K562 (cell line): ENCODE data around the gene PLCB4. TPM values are rescaled to one million over a fixed set of nuclear protein-coding genes. Genes with fewer than 3 reads are reported as not detected.

Experiments
- ATAC-seq: fragments of 200-7000 bp; cut with Tn5 transposase; 3 replicates; pipeline ENCODE4 v1.9.1; 2020; ENCODE audit warnings: moderate library complexity
- BruUV-seq: library from RNA; stranded (reverse); fragments of 400-500 nt; replicated peaks from 2 replicates; lab custom pipeline; 2021; lab: Mats Ljungman, UMichigan
- CTCF ChIA-PET: fragments of 300-600 bp; formaldehyde crosslinking; extraction: SDS; loops from one replicate; lab custom pipeline; 2021; ENCODE audit warnings: low intra/inter-chr PET ratio; lab: Yijun Ruan, JAX
- POLR2A ChIA-PET: fragments of 300-600, 350-650 bp; sonication (Branson Sonifier 250); formaldehyde crosslinking; extraction: SDS; loops from one replicate; lab custom pipeline; 2021; ENCODE audit warnings: antibody characterized with exemption, inconsistent platforms; lab: Yijun Ruan, JAX
- DNase-seq, 4 experiments: peaks; one replicate each; pipeline versions ENCODE4 v3.0.0 to v3.0.0-alpha.2; 2011 to 2018; ENCODE audit warnings: low spot score in 3 of 4, mixed read lengths in 3 of 4; ENCODE audit errors: extremely low read depth in 1 of 4
- FAIRE-seq: peaks from 2 replicates; lab custom pipeline; 2011; peaks lifted over from hg19 to GRCh38; lab: Jason Lieb, UNC
- H2AFZ ChIP-seq: 2 replicates; pipeline ENCODE4 v1.6.0; 2011; ENCODE audit warnings: low read depth, low read length, control low read depth, inconsistent platforms
- H3K27ac ChIP-seq: fragments of 200-600 bp; 3 replicates; pipeline ENCODE4 v1.8.0; 2011; ENCODE audit warnings: low read depth, mild to moderate bottlenecking, control low read depth, inconsistent platforms, low read length, moderate library complexity, mixed read lengths; ENCODE audit errors: extremely low read depth
- H3K27me3 ChIP-seq, 2 experiments: fragments of 300-600 bp in 1 of 2; 2 replicates in 1 of 2; 3 replicates in 1 of 2; pipeline versions ENCODE4 v1.6.0 to v1.8.0; 2011; ENCODE audit warnings: inconsistent platforms in 2 of 2, low read length in 2 of 2, mild to moderate bottlenecking in 1 of 2, mixed read lengths in 1 of 2, moderate library complexity in 1 of 2; ENCODE audit not compliant: control insufficient read depth in 2 of 2, insufficient read depth in 2 of 2
- H3K36me3 ChIP-seq: fragments of 300-600 bp; 3 replicates; pipeline ENCODE4 v1.8.0; 2011; ENCODE audit warnings: mild to moderate bottlenecking, low read length, inconsistent platforms; ENCODE audit not compliant: control insufficient read depth, insufficient read depth
- H3K4me1 ChIP-seq, 2 experiments: fragments of 200-600 bp in 1 of 2; replicated peaks in 1 of 2; 2 replicates in 1 of 2; 3 replicates in 1 of 2; pipeline versions ENCODE4 v1.5.1 to v1.8.0; 2011; ENCODE audit warnings: inconsistent platforms in 2 of 2, low read length in 2 of 2, mild to moderate bottlenecking in 1 of 2, mixed read lengths in 1 of 2, moderate library complexity in 1 of 2; ENCODE audit not compliant: control insufficient read depth in 2 of 2, insufficient read depth in 2 of 2
- H3K4me2 ChIP-seq: 2 replicates; pipeline ENCODE4 v1.6.1; 2011; ENCODE audit warnings: low read length, control low read depth, inconsistent platforms, mixed read lengths; ENCODE audit not compliant: insufficient read depth
- H3K4me3 ChIP-seq: fragments of 200-600 bp; sonication (generic), shearing (Covaris generic); 2 replicates; pipeline ENCODE4 v1.5.1; 2016; ENCODE audit warnings: control low read depth, inconsistent platforms
- H3K79me2 ChIP-seq: fragments of 200-600 bp; 3 replicates; pipeline ENCODE4 v1.8.0; 2011; ENCODE audit warnings: low read length, inconsistent platforms; ENCODE audit not compliant: control insufficient read depth, insufficient read depth
- H3K9ac ChIP-seq, 2 experiments: 2 replicates each; pipeline versions ENCODE4 v1.6.0 to v1.6.1; 2011; ENCODE audit warnings: low read depth in 2 of 2, low read length in 2 of 2, control low read depth in 1 of 2, inconsistent platforms in 1 of 2, mild to moderate bottlenecking in 1 of 2, mixed read lengths in 1 of 2; ENCODE audit not compliant: insufficient read depth in 1 of 2
- H3K9me1 ChIP-seq: one replicate; pipeline ENCODE4 v1.6.0; 2011; ENCODE audit warnings: inconsistent platforms, mild to moderate bottlenecking, low read length, moderate library complexity; ENCODE audit not compliant: control insufficient read depth, insufficient read depth
- H3K9me3 ChIP-seq: replicated peaks from 2 replicates; pipeline ENCODE4 v1.5.1; 2011; ENCODE audit warnings: low read depth, low read length, inconsistent platforms; ENCODE audit not compliant: control insufficient read depth, insufficient read depth
- H4K20me1 ChIP-seq: replicated peaks from 2 replicates; pipeline ENCODE4 v1.6.1; 2011; ENCODE audit warnings: low read length, inconsistent platforms, mixed read lengths; ENCODE audit not compliant: control insufficient read depth, insufficient read depth
- BHLHE40 ChIP-seq: IDR thresholded peaks from 2 replicates; pipeline ENCODE4 v1.6.1; 2011; ENCODE audit warnings: low read length, improper control_type of control experiment
- CC2D1A ChIP-seq: fragments of 450-650 bp; IDR thresholded peaks from 2 replicates; pipeline ENCODE4 v1.6.1; 2017; ENCODE audit warnings: mild to moderate bottlenecking
- ELF1 ChIP-seq: fragments of 200-800 bp; sonication (Bioruptor generic); IDR thresholded peaks from 2 replicates; pipeline ENCODE4 v1.6.1; 2016; ENCODE audit warnings: missing genetic modification characterization, missing compliant biosample characterization
- ESRRB ChIP-seq: fragments of 250-450 bp; sonication (Bioruptor Pico); IDR thresholded peaks from 2 replicates; pipeline ENCODE4 v1.5.0; 2020; ENCODE audit warnings: mild to moderate bottlenecking, moderate library complexity, borderline replicate concordance
- MXI1 ChIP-seq: IDR thresholded peaks from 2 replicates; pipeline ENCODE4 v1.6.1; 2011; ENCODE audit warnings: low read depth, mild to moderate bottlenecking, improper control_type of control experiment, low read length
- POLR2AphosphoS2 ChIP-seq: IDR thresholded peaks from 2 replicates; pipeline ENCODE4 v1.6.1; 2012; ENCODE audit warnings: low read length, improper control_type of control experiment
- POLR2AphosphoS5 ChIP-seq: IDR thresholded peaks from 2 replicates; pipeline ENCODE4 v1.6.1; 2011; ENCODE audit warnings: mild to moderate bottlenecking, low read depth, low read length, moderate library complexity; ENCODE audit not compliant: control insufficient read depth, insufficient read depth
- SIX5 ChIP-seq, 2 experiments: IDR thresholded peaks; 2 replicates each; pipeline ENCODE4 v1.6.1; 2011; ENCODE audit warnings: low read length in 2 of 2, borderline replicate concordance in 1 of 2, low read depth in 1 of 2, mild to moderate bottlenecking in 1 of 2, moderate library complexity in 1 of 2; ENCODE audit not compliant: insufficient read depth in 1 of 2
- SMC3 ChIP-seq: conservative IDR thresholded peaks from 2 replicates; pipeline ENCODE4 v1.6.1; 2011; ENCODE audit warnings: low read depth, low read length, improper control_type of control experiment; ENCODE audit not compliant: insufficient read depth
- ZBTB43 ChIP-seq: sonication (generic); formaldehyde crosslinking; IDR thresholded peaks from 2 replicates; pipeline ENCODE4 v1.8.0; 2023; ENCODE audit warnings: mild to moderate bottlenecking, missing genetic modification reagents
- ZNF143 ChIP-seq: sonication (generic); formaldehyde crosslinking; IDR thresholded peaks from 2 replicates; pipeline ENCODE4 v1.9.0; 2022; ENCODE audit warnings: mild to moderate bottlenecking, missing genetic modification reagents
- ZNF175 ChIP-seq: fragments of 200-800 bp; sonication (Bioruptor generic); IDR thresholded peaks from 2 replicates; pipeline ENCODE4 v1.6.1; 2016; ENCODE audit warnings: low read depth, mild to moderate bottlenecking, missing genetic modification characterization, missing compliant biosample characterization
- ZNF253 ChIP-seq: fragments of 250-450 bp; sonication (Bioruptor Pico); conservative IDR thresholded peaks from 2 replicates; pipeline ENCODE4 v1.6.1; 2021; ENCODE audit warnings: mild to moderate bottlenecking
- ZNF561 ChIP-seq: fragments of 450-650 bp; formaldehyde crosslinking; conservative IDR thresholded peaks from 2 replicates; pipeline ENCODE4 v1.4.0; 2020; ENCODE audit warnings: mild to moderate bottlenecking, moderate library complexity
- ZNF609 ChIP-seq: sonication (generic); formaldehyde crosslinking; IDR thresholded peaks from 2 replicates; pipeline ENCODE4 v1.8.1; 2023; ENCODE audit warnings: missing genetic modification reagents, mild to moderate bottlenecking, borderline replicate concordance
- ZNF639 ChIP-seq, 2 experiments: fragments of 200-800 bp in 1 of 2; sonication (Bioruptor generic) in 1 of 2; sonication (generic) in 1 of 2; formaldehyde crosslinking in 1 of 2; IDR thresholded peaks in 1 of 2; conservative IDR thresholded peaks in 1 of 2; 2 replicates each; pipeline versions ENCODE4 v1.5.0 to v1.6.1; 2016 to 2020; ENCODE audit warnings: missing compliant biosample characterization in 1 of 2, missing genetic modification characterization in 1 of 2, missing genetic modification reagents in 1 of 2
- WGBS: fragments of 100-300 bp; shearing (Covaris generic); methylation state at CpG from one replicate; pipeline ENCODE4 v1.1.6; 2016; ENCODE audit warnings: low coverage, mixed read lengths; ENCODE audit not compliant: insufficient coverage; ENCODE audit errors: missing lambda C conversion rate; 5-methylcytosine and 5-hydroxymethylcytosine counted together
- in situ Hi-C: fragments of 300-500 bp; cut with MboI; formaldehyde crosslinking; loops from 4 replicates; pipeline ENCODE4 v1.15.0; 2018; ENCODE audit warnings: inconsistent platforms, mixed read lengths
- intact Hi-C: fragments of 100-400 bp; cut with micrococcal nuclease; formaldehyde crosslinking; loops from 2 replicates; pipeline ENCODE4 v1.14.2; 2022
- polyA plus RNA-seq, 8 experiments: library from polyadenylated mRNA; depleted of rRNA in 4 of 8; stranded (reverse) in 5 of 8; unstranded in 3 of 8; fragments of >200 nt; fragmentation: Nextera tagmentation in 2 of 8; fragmentation: Illumina TruSeq in 1 of 8; extraction: Ambion mirVana in 2 of 8; extraction: Trizol in 1 of 8; gene quantifications; 2 replicates each; pipeline versions ENCODE4 v1.2.1 to v1.2.3, GENCODE V29; 2011 to 2014; ENCODE audit warnings: inconsistent platforms in 1 of 8, missing spikeins in 1 of 8
- total RNA-seq, 7 experiments: library from RNA; depleted of rRNA in 6 of 7; stranded (reverse); fragments of >200 nt in 6 of 7; fragmentation: Illumina TruSeq in 2 of 7; extraction: Trizol in 2 of 7; gene quantifications; 2 replicates each; pipeline versions ENCODE4 v1.2.1 to v1.2.3, GENCODE V29; 2011 to 2021; ENCODE audit warnings: low replicate concordance in 1 of 7

The PLCB4 gene
- total and polyA plus RNA-seq, 9 of the 15 experiments (the other 6 are each of a cell fraction or from before 2014, with no cell fraction given), result 0.20 to 2.9 (median 0.52) TPM

GRCh38 chr20:9389346-9389745 is 320.5 kb downstream of the PLCB4 start:
- no peak for DNase-seq
- no CpG with 5 or more reads among the region's 1 CpG for WGBS
- no peaks in the 10 kb centered on the region for H3K36me3 ChIP-seq
- no peaks in the 10 kb centered on the region for H3K27me3 ChIP-seq
- no peaks in the 10 kb centered on the region for H3K9me1 ChIP-seq
- no peak for ATAC-seq
- in situ Hi-C loops (no loop called here), intact Hi-C loops (no loop called here)
- no peak overlapping the region for H3K4me3 ChIP-seq
- no peaks in the 10 kb centered on the region for H4K20me1 ChIP-seq
- no TSS peak for BruUV-seq
- H3K4me1 ChIP-seq, result no peaks in the 10 kb centered on the region
- no peak for FAIRE-seq
- ChIA-PET POLR2A (interaction anchor here (0.6 kb wide), 1 partner anchor 280 kb away, joined by 3 read pairs; no protein-coding TSS in a partner anchor), CTCF (no interaction called here)
- no peak overlapping the region for H3K9ac ChIP-seq
- no peak overlapping the region for H3K4me2 ChIP-seq
- H2AFZ ChIP-seq, result no peak overlapping the region
- H3K79me2 ChIP-seq, result no peaks in the 10 kb centered on the region
- no peak overlapping the region for H3K27ac ChIP-seq
- no peaks in the 10 kb centered on the region for H3K9me3 ChIP-seq
- TF ChIP-seq ZNF561 (CRISPR knock-in tag) (no peak), ZNF253 (CRISPR knock-in tag) (no peak), ZNF609 (CRISPR knock-in tag) (no peak), SMC3 (no peak), ZNF175 (CRISPR knock-in tag) (no peak), ESRRB (CRISPR knock-in tag) (no peak), POLR2AphosphoS5 (no peak), BHLHE40 (no peak), SIX5 (IDR thresholded peaks at IDR 0.05; ENCODE audit: borderline replicate concordance in 1 of 2, insufficient read depth in 1 of 2, low read depth in 1 of 2, low read length in 2 of 2) (no peak), ELF1 (tag) (no peak), ZNF639 (CRISPR knock-in tag; conservative IDR thresholded peaks at IDR 0.05 in 1 of 2, IDR thresholded peaks at IDR 0.05 in 1 of 2) (no peak), CC2D1A (no peak), POLR2AphosphoS2 (no peak), MXI1 (no peak), ZNF143 (CRISPR knock-in tag) (no peak), ZBTB43 (CRISPR knock-in tag) (no peak)
